IMR-90 (cell line): ENCODE measurements around the gene IRS2. TPM values are rescaled to one million over a fixed set of nuclear protein-coding genes. Genes with fewer than 3 reads are reported as not detected.

Source experiments
- ATAC-seq: fragments of 200-7000 bp; cut with Tn5 transposase; 2 replicates; pipeline ENCODE4 v1.9.1; 2020; ENCODE audit warnings: low read depth, mild to moderate bottlenecking, moderate library complexity
- BruUV-seq: library from RNA; stranded (reverse); fragments of 400-500 nt; replicated peaks from 2 replicates; lab custom pipeline; 2021; lab: Mats Ljungman, UMichigan
- CTCF ChIA-PET: fragments of 300-600 bp; formaldehyde crosslinking; extraction: SDS; loops from one replicate; lab custom pipeline; 2021; ENCODE audit warnings: antibody characterized with exemption; lab: Yijun Ruan, JAX
- POLR2A ChIA-PET: fragments of 300-600 bp; sonication (Branson Sonifier 250); formaldehyde crosslinking; loops from one replicate; lab custom pipeline; 2022; ENCODE audit warnings: antibody characterized with exemption; ENCODE audit not compliant: unreplicated experiment; lab: Charles Lee
- DNase-seq: peaks from one replicate; pipeline ENCODE4 v3.0.0; 2013
- H2AFZ ChIP-seq: replicated peaks from 2 replicates; pipeline ENCODE3; 2013; ENCODE audit warnings: low read length, mild to moderate bottlenecking; ENCODE audit not compliant: poor library complexity
- H2AK5ac ChIP-seq: 2 replicates; pipeline ENCODE4 v1.6.1; 2013; ENCODE audit warnings: low read depth, low read length, inconsistent platforms
- H2AK9ac ChIP-seq: replicated peaks from 2 replicates; pipeline ENCODE3; 2013; ENCODE audit warnings: mild to moderate bottlenecking, low read depth, low read length, moderate library complexity; ENCODE audit not compliant: poor library complexity
- H2BK120ac ChIP-seq: 2 replicates; pipeline ENCODE4 v1.6.1; 2013; ENCODE audit warnings: low read depth, low read length, inconsistent platforms
- H2BK15ac ChIP-seq: 3 replicates; pipeline ENCODE4 v1.6.1; 2013; ENCODE audit warnings: low read depth, low read length, inconsistent platforms
- H2BK20ac ChIP-seq: 2 replicates; pipeline ENCODE4 v1.6.1; 2013; ENCODE audit warnings: low read depth, mild to moderate bottlenecking, inconsistent platforms, low read length, moderate library complexity
- H2BK5ac ChIP-seq: 2 replicates; pipeline ENCODE4 v1.6.1; 2013; ENCODE audit warnings: mild to moderate bottlenecking, low read depth, low read length, inconsistent platforms; ENCODE audit not compliant: poor library complexity, severe bottlenecking
- H3K14ac ChIP-seq: replicated peaks from 2 replicates; pipeline ENCODE4 v1.6.1; 2013; ENCODE audit warnings: low read depth, low read length, inconsistent platforms
- H3K18ac ChIP-seq: 2 replicates; pipeline ENCODE4 v1.6.1; 2013; ENCODE audit warnings: low read depth, low read length, control low read depth
- H3K23ac ChIP-seq: 2 replicates; pipeline ENCODE4 v1.6.1; 2013; ENCODE audit warnings: low read depth, low read length, inconsistent platforms
- H3K27ac ChIP-seq: 2 replicates; pipeline ENCODE4 v1.5.1; 2013; ENCODE audit warnings: mild to moderate bottlenecking, control low read depth, low read length; ENCODE audit not compliant: insufficient read depth
- H3K27me3 ChIP-seq: 2 replicates; pipeline ENCODE4 v1.6.1; 2013; ENCODE audit warnings: low read length; ENCODE audit not compliant: control insufficient read depth, insufficient read depth
- H3K36me3 ChIP-seq: 2 replicates; pipeline ENCODE4 v1.6.1; 2013; ENCODE audit warnings: low read length, mixed read lengths; ENCODE audit not compliant: control insufficient read depth, insufficient read depth
- H3K4ac ChIP-seq: 2 replicates; pipeline ENCODE4 v1.6.1; 2013; ENCODE audit warnings: low read depth, low read length, inconsistent platforms
- H3K4me1 ChIP-seq: 2 replicates; pipeline ENCODE4 v1.6.1; 2013; ENCODE audit warnings: low read length, mixed read lengths; ENCODE audit not compliant: control insufficient read depth, insufficient read depth
- H3K4me2 ChIP-seq: 2 replicates; pipeline ENCODE4 v1.6.1; 2013; ENCODE audit warnings: low read depth, mild to moderate bottlenecking, control low read depth, low read length, moderate library complexity
- H3K4me3 ChIP-seq: 2 replicates; pipeline ENCODE4 v1.5.1; 2013; ENCODE audit warnings: low read depth, mild to moderate bottlenecking, control low read depth, low read length, moderate library complexity; ENCODE audit not compliant: insufficient read depth
- H3K56ac ChIP-seq: 2 replicates; pipeline ENCODE4 v1.6.1; 2013; ENCODE audit warnings: low read length, inconsistent platforms; ENCODE audit not compliant: insufficient read depth; ENCODE audit errors: extremely low read depth
- H3K79me1 ChIP-seq, 2 experiments: 2 replicates each; pipeline ENCODE4 v1.6.1; 2013; ENCODE audit warnings: low read length in 2 of 2, inconsistent platforms in 1 of 2, low read depth in 1 of 2
- H3K9ac ChIP-seq: 2 replicates; pipeline ENCODE4 v1.6.1; 2013; ENCODE audit warnings: low read depth, low read length, control low read depth
- H3K9me1 ChIP-seq: 2 replicates; pipeline ENCODE4 v1.6.1; 2013; ENCODE audit warnings: low read length, inconsistent platforms; ENCODE audit not compliant: insufficient read depth
- H3K9me3 ChIP-seq: 2 replicates; pipeline ENCODE4 v1.6.1; 2013; ENCODE audit warnings: low read length; ENCODE audit not compliant: control insufficient read depth, insufficient read depth
- H4K20me1 ChIP-seq: 2 replicates; pipeline ENCODE4 v1.6.1; 2013; ENCODE audit warnings: low read length, inconsistent platforms; ENCODE audit not compliant: insufficient read depth
- H4K5ac ChIP-seq: 2 replicates; pipeline ENCODE4 v1.6.1; 2013; ENCODE audit warnings: mild to moderate bottlenecking, low read depth, low read length, control low read depth
- H4K8ac ChIP-seq, 2 experiments: 2 replicates each; pipeline ENCODE4 v1.6.1; 2013; ENCODE audit warnings: low read depth in 2 of 2, low read length in 2 of 2, control low read depth in 1 of 2, inconsistent platforms in 1 of 2
- H4K91ac ChIP-seq: 2 replicates; pipeline ENCODE4 v1.6.1; 2013; ENCODE audit warnings: low read depth, low read length, inconsistent platforms; ENCODE audit not compliant: insufficient read depth
- CEBPB ChIP-seq: IDR thresholded peaks from 2 replicates; pipeline ENCODE4 v1.6.1; 2012; ENCODE audit warnings: low read depth, low read length, improper control_type of control experiment
- ELK1 ChIP-seq: fragments of 150-350 bp; IDR thresholded peaks from 2 replicates; pipeline ENCODE4 v1.6.1; 2016; ENCODE audit warnings: low read depth, mild to moderate bottlenecking, low read length, moderate library complexity, borderline replicate concordance
- USF2 ChIP-seq: fragments of 150-350 bp; IDR thresholded peaks from 2 replicates; pipeline ENCODE4 v1.6.1; 2017; ENCODE audit warnings: mild to moderate bottlenecking, antibody characterized with exemption, low read length, low read depth
- WGBS, 2 experiments: methylation state at CpG; one replicate each; pipeline versions ENCODE4 v1.1.5 to v1.1.7; 2013; ENCODE audit warnings: missing lambda C conversion rate in 2 of 2; ENCODE audit not compliant: insufficient read length in 1 of 2; ENCODE audit errors: extremely low coverage in 2 of 2; 5-methylcytosine and 5-hydroxymethylcytosine counted together
- dilution Hi-C: fragments of 300-500 bp; cut with HindIII; formaldehyde crosslinking; loops from one replicate; pipeline ENCODE4 v1.14.3; 2018; ENCODE audit warnings: low sequenced_read_pairs; ENCODE audit not compliant: unreplicated experiment
- in situ Hi-C: fragments of 300-500 bp; cut with MboI; formaldehyde crosslinking; loops from 3 replicates; pipeline ENCODE4 v1.14.3; 2019; ENCODE audit warnings: low sequenced_read_pairs, inconsistent platforms, mixed read lengths
- intact Hi-C: fragments of 100-400 bp; cut with micrococcal nuclease; formaldehyde crosslinking; loops from 2 replicates; pipeline ENCODE4 v1.10.0; 2022
- polyA plus RNA-seq, 3 experiments: library from polyadenylated mRNA; depleted of rRNA; stranded (reverse); fragments of >200 nt; gene quantifications; 2 replicates each; pipeline ENCODE4 v1.2.3, GENCODE V29; 2012; ENCODE audit warnings: low replicate concordance in 1 of 3
- total RNA-seq: library from RNA; depleted of rRNA; stranded (reverse); fragments of >200 nt; gene quantifications from 2 replicates; pipeline ENCODE4 v1.2.3, GENCODE V29; 2012

IRS2 gene
- total and polyA plus RNA-seq, 2 of the 4 experiments (the other 2 are of a cell fraction), result 0.36 to 1.4 TPM

- TF ChIP-seq ELK1, result no peak
These were observed 48.8 kb upstream of the IRS2 start (continued) for GRCh38 chr13:109834973-109835720.

- Histone ChIP-seq H3K14ac (no peak overlapping the region), H2BK15ac (no peak overlapping the region), H4K91ac (no peak overlapping the region), H3K23ac (no peak overlapping the region), H2BK20ac (no peak overlapping the region), H3K56ac (no peak overlapping the region), H4K5ac (no peak overlapping the region), H3K9me3 (no peaks in the 10 kb centered on the region), H3K18ac (no peak overlapping the region), H4K20me1 (no peaks in the 10 kb centered on the region), H2AFZ (no peak overlapping the region), H3K27me3 (peaks cover 4% of the 10 kb centered on the region; the same call in 1 of the 2 replicates), H3K9me1 (peaks cover 7% of the 10 kb centered on the region; the same call in 1 of the 2 replicates), H3K9ac (no peak overlapping the region), H2AK9ac (no peak overlapping the region), H3K4me2 (no peak overlapping the region), H3K4me3 (no peak overlapping the region), H2AK5ac (no peak overlapping the region), H3K36me3 (no peaks in the 10 kb centered on the region), H3K4ac (no peak overlapping the region), H2BK5ac (no peak overlapping the region), H3K4me1 (no peaks in the 10 kb centered on the region), H3K79me1 (no peaks in the 10 kb centered on the region), H4K8ac (no peak overlapping the region), H2BK120ac (no peak overlapping the region), H3K27ac (no peak overlapping the region)
- intact Hi-C loops, result no loop called here
- ChIA-PET POLR2A (no interaction called here), CTCF (no interaction called here)
- ATAC-seq, result no peak
- 94% methylated on average over 3 of the region's 5 CpGs; no CpG with 5 or more reads in 1 of the 2 experiments for WGBS, 2 experiments
- in situ Hi-C loops, result no loop called here
- dilution Hi-C loops, result no loop called here
- DNase-seq, result no peak
- no TSS peak for BruUV-seq
- no peak for TF ChIP-seq CEBPB
- TF ChIP-seq USF2, result no peak
These were observed 47.6 kb upstream of the IRS2 start for GRCh38 chr13:109833940-109834339.
